Measurements from ENCODE around the gene UVSSA. TPM values are rescaled to one million over a fixed set of nuclear protein-coding genes. Genes with fewer than 3 reads are reported as not detected.

The UVSSA gene
- total RNA-seq, 1 donor from 2014 or later, result 33.9 TPM

DNA sequence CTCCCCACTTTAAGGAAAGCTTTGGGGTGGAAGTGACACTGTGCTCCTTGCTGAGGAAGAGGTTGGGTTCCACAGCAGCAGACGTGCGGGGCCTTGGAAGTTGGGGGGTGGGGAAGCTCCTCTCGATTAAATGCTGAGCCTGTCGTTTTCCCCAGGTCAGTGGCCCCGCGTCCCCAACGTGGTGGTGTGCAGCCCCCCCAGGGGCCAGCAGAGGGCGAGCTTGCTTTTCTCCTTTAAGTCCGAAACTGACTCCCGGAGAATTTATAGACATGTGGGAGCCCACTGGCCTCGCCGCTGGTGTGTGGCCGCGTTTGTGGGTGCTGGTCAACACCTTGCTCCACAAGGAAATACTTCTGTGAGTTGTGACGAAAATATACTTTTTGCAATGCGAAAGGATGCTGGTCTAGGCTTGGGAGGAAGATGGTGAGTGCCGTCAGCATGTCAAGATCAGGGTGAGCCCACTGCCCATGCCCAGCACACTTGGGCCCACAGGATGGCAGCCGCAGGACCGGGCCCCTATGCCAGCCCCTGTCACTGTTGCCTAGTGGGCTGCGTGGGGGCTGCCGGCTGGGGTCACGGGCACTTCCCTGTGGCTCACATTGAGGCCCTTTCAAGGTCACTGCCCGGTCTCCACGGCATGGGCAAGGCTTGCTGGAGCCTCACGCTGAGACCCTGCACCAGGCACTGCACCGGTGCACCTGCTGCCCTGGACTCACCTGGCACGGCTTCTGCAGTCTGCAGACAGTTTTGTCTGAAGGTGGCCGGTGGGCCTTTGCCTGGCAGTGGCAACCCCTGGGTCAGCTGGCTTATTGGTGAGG, 9.4 kb downstream of the UVSSA start:
- peak overlapping the region; percentile 67 for H3K27ac Mint-ChIP-seq (ENCODE audit: unreplicated experiment)
- peak; percentile 81 for DNase-seq
- TF ChIP-seq, protein P1, sequence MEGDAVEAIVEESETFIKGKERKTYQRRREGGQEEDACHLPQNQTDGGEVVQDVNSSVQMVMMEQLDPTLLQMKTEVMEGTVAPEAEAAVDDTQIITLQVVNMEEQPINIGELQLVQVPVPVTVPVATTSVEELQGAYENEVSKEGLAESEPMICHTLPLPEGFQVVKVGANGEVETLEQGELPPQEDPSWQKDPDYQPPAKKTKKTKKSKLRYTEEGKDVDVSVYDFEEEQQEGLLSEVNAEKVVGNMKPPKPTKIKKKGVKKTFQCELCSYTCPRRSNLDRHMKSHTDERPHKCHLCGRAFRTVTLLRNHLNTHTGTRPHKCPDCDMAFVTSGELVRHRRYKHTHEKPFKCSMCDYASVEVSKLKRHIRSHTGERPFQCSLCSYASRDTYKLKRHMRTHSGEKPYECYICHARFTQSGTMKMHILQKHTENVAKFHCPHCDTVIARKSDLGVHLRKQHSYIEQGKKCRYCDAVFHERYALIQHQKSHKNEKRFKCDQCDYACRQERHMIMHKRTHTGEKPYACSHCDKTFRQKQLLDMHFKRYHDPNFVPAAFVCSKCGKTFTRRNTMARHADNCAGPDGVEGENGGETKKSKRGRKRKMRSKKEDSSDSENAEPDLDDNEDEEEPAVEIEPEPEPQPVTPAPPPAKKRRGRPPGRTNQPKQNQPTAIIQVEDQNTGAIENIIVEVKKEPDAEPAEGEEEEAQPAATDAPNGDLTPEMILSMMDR (IDR thresholded peaks at IDR 0.05; ENCODE audit: partially characterized antibody, unreplicated experiment), result peak; percentile 84
- H3K27me3 Mint-ChIP-seq (ENCODE audit: unreplicated experiment), result no peaks in the 10 kb centered on the region
- no peaks in the 10 kb centered on the region for H3K36me3 Mint-ChIP-seq (ENCODE audit: unreplicated experiment)
- peaks cover 4% of the 10 kb centered on the region for H3K9me3 Mint-ChIP-seq (ENCODE audit: unreplicated experiment)
- H3K4me3 Mint-ChIP-seq (ENCODE audit: unreplicated experiment), result no peak overlapping the region
- H3K4me1 Mint-ChIP-seq (ENCODE audit: low read depth, unreplicated experiment), result peaks cover 19% of the 10 kb centered on the region

DNA sequence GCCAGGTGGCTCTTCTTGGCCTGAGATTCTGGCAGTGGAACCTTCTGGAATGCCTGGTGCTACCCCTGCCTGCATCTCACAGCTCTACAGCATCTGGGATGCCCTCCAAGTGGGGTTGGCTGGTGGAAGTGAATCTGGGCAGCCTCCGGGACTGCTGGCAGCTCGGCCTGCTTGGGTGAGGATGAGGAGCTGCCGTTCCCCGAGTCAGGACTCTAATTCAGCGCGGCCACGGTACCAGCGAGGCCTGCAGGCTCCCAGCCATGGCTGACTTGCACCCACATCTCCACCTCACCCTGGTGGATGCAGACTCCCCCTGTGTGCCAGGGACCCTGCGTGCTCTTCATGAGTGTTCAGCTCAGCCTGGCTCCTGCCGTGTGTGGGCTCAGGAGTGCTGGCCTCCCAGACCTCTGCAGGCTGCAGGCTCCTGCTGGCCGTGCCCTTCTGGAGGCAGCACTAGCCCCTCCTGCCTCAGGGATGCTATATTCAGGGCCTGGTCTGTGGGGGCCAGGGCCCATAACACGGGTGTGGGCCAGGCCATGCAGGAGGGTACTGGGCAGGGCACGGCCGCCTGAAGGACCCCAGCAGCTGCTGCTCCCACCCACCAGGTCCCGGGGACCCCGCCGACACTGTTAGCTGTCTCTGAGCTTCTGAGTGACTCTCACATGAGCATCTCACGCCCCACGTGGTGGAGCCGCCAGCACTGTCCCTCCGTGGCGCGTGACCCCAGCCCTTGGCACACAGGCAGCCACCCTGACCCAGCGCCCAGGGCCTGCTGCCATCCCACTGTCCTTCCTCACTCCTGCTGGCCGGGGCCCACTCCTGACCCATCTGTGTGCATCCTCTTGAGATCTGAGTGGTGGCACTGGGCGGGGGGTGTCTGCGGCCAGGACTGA, 10.6 kb downstream of the UVSSA start:
- Mint-ChIP-seq H3K36me3 (ENCODE audit: unreplicated experiment) (no peaks in the 10 kb centered on the region), H3K4me1 (ENCODE audit: low read depth, unreplicated experiment) (peaks cover 19% of the 10 kb centered on the region), H3K4me3 (ENCODE audit: unreplicated experiment) (no peak overlapping the region), H3K27ac (ENCODE audit: unreplicated experiment) (no peak overlapping the region), H3K27me3 (ENCODE audit: unreplicated experiment) (no peaks in the 10 kb centered on the region), H3K9me3 (ENCODE audit: unreplicated experiment) (peaks cover 4% of the 10 kb centered on the region)
- DNase-seq, result no peak
- TF ChIP-seq, protein P1 (IDR thresholded peaks at IDR 0.05; ENCODE audit: partially characterized antibody, unreplicated experiment), result no peak

DNA sequence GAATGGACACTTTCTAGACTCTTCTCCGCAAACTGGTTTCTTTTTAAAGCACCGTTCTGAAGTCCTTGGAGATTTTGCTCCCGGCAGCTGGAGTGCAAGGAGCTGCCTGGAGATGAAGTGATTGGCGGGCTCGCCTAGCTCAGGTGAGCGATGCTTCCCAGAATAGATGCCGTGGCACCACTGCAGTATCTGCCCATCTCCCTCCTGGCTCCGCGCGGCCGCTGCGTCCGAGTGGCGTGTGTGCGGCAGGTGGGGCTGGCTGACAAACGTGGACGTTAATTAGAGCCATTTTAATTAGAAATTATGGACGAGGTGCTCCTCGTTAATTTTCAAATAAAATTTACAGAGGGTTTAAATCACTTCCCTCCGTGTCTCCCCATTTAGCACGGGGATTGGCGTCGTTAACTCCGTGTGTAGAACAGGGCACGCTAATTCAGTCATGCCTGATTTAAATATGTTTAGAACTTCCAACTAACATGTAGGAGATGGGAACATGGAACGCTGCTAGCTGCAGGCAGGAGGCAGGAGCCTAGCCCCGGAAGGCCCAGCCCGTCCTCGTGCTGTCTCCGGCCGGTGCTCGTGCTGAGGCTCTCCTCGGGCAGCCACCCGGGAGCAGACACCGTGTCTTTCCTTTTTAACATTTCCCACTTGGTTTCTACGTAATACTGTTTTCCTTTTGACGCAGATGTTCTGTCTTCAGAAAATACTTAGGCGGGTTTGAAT, 11.6 kb downstream of the UVSSA start:
- TF ChIP-seq, protein P1 (IDR thresholded peaks at IDR 0.05; ENCODE audit: partially characterized antibody, unreplicated experiment), result no peak
- Mint-ChIP-seq H3K4me3 (ENCODE audit: unreplicated experiment) (peak overlapping the region; percentile 8), H3K4me1 (ENCODE audit: low read depth, unreplicated experiment) (peaks cover 21% of the 10 kb centered on the region), H3K27me3 (ENCODE audit: unreplicated experiment) (no peaks in the 10 kb centered on the region), H3K36me3 (ENCODE audit: unreplicated experiment) (no peaks in the 10 kb centered on the region), H3K9me3 (ENCODE audit: unreplicated experiment) (peaks cover 4% of the 10 kb centered on the region), H3K27ac (ENCODE audit: unreplicated experiment) (peak overlapping the region; percentile 36)
- no peak for DNase-seq

DNA sequence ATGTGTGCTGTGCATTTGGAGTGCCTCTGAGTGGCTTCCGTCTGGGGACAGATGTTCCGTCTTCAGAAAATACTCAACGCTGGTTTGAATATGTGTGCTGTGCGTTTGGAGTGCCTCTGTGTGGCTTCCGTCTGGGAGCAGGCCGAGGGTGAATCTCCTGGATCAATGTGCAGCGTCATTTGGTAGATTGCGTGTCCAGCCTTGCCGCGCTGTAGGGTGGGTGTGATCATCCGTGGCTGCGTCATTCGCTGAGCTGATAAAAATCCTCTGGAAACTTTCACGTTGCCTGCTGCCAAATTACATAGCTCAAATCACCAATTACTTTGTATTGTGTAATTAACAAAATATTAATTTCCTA, 12.1 kb downstream of the UVSSA start:
- no peaks in the 10 kb centered on the region for H3K36me3 Mint-ChIP-seq (ENCODE audit: unreplicated experiment)
- peaks cover 4% of the 10 kb centered on the region for H3K9me3 Mint-ChIP-seq (ENCODE audit: unreplicated experiment)
- no peak for DNase-seq
- TF ChIP-seq, protein P1 (IDR thresholded peaks at IDR 0.05; ENCODE audit: partially characterized antibody, unreplicated experiment), result no peak
- peaks cover 21% of the 10 kb centered on the region for H3K4me1 Mint-ChIP-seq (ENCODE audit: low read depth, unreplicated experiment)
- H3K27me3 Mint-ChIP-seq (ENCODE audit: unreplicated experiment), result no peaks in the 10 kb centered on the region
- H3K4me3 Mint-ChIP-seq (ENCODE audit: unreplicated experiment), result peak overlapping the region; percentile 8
- peak overlapping the region; percentile 36 for H3K27ac Mint-ChIP-seq (ENCODE audit: unreplicated experiment)

Data from glutamatergic neuron (in vitro differentiated cells).